ENCODE data around the gene WDR45B. TPM values are rescaled to one million over a fixed set of nuclear protein-coding genes. Genes with fewer than 3 reads are reported as not detected.

Gene WDR45B
- total and polyA plus RNA-seq, 4 donors: 83.8 to 120 (median 102) TPM

DNA sequence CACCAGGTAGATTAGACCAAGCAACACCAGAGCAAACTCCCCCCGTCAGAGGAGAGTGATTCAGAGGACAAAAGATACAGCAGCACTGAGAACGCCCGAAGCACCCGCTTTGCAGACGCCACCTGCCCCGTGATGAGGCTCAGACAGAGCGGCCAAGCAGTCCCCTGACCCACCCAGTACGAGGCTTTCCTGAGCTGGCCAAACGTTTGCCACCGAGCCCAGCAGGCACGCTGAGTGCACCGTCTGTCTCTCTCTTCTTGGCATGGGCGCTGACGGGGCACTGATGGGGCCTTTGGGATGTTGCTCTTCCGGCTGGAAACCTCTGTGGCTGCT lies 19.4 kb upstream of the WDR45B start:
- peak in 1 of 6 donors; percentile 30 for DNase-seq (ENCODE audit: low read depth in 4 of 6, low spot score in 6 of 6)
- Histone ChIP-seq H3K4me1 (ENCODE audit: control insufficient read depth, insufficient read depth, low read length) (peaks cover 25% of the 10 kb centered on the region), H3K27ac (ENCODE audit: low read depth, low read length) (no peak overlapping the region)

DNA sequence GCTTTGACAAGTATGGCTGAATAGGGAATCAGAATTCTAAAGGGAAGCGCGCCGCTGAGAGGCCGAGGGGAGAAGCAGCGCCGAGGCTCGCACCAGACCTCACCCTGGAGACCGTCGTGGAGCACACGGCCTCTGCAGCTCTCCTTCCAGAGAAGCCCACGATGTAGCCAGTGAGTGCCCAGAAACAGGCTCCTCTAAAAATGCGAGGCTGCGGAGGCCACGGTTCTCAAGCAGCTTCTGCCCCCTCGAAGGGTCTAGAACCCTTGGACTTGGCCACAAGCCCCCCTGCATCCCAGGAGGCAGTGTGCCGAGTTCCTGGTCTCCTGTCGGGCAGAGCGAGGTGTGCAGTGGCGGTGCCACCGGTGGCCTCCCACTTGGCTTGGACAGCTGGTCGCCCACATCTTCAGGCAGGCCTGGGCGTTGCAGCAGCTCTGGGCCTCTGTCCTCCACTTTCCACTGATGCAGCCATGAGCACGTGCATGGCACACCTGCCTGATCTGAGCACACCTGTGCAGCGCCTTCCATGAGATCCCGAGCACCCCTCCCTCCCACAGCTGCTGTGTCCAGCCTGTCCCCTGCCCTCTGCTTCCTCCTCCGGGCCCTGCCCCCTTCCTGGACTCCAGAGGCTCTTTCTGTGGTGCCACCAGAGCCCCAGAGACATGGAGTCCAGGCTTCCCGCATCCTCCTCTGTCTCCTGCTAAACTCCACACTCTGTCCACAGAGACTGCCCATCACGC lies 18.9 kb upstream of the WDR45B start:
- Histone ChIP-seq H3K36me3 (ENCODE audit: control insufficient read depth, insufficient read depth, low read length) (peaks cover 45% of the 10 kb centered on the region), H3K9me3 (ENCODE audit: control insufficient read depth, insufficient read depth, low read length) (no peaks in the 10 kb centered on the region), H3K27me3 (ENCODE audit: control insufficient read depth, insufficient read depth, low read length) (no peaks in the 10 kb centered on the region), H3K4me3 (ENCODE audit: low read depth, low read length) (no peak overlapping the region), H3K4me1 (ENCODE audit: control insufficient read depth, insufficient read depth, low read length) (peaks cover 25% of the 10 kb centered on the region), H3K27ac (ENCODE audit: low read depth, low read length) (no peak overlapping the region)
- DNase-seq (ENCODE audit: low read depth in 4 of 6, low spot score in 6 of 6): no peak
- WGBS (ENCODE audit: insufficient coverage): 87% methylated on average over 28 of the region's 28 CpGs

More for the DNA sequence above, 19.4 kb upstream of the WDR45B start:
- Histone ChIP-seq H3K9me3 (ENCODE audit: control insufficient read depth, insufficient read depth, low read length) (no peaks in the 10 kb centered on the region), H3K27me3 (ENCODE audit: control insufficient read depth, insufficient read depth, low read length) (no peaks in the 10 kb centered on the region), H3K4me3 (ENCODE audit: low read depth, low read length) (no peak overlapping the region), H3K36me3 (ENCODE audit: control insufficient read depth, insufficient read depth, low read length) (peaks cover 39% of the 10 kb centered on the region)
- WGBS (ENCODE audit: insufficient coverage): 77% methylated on average over 15 of the region's 15 CpGs

DNA sequence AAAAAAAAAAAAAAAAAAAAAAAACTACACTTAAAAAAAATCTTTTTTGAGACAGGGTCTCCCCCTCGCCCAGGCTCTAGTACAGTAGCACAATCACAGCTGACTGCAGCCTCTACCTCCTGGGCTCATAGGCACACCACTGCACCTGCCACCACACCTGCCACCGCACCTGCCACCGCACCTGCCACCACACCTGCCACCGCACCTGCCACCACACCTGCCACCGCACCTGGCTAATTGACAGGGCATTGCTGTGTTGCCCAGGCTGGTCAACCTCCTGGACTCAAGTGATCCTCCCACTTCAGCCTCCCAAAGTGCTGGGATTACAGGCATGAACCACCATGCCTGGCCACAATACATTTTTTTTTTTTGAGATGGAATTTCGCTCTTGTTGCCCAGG lies 17.6 kb upstream of the WDR45B start:
- 98% methylated on average over 6 of the region's 6 CpGs for WGBS (ENCODE audit: insufficient coverage)
- H3K9me3 ChIP-seq (ENCODE audit: control insufficient read depth, insufficient read depth, low read length): no peaks in the 10 kb centered on the region
- no peaks in the 10 kb centered on the region for H3K27me3 ChIP-seq (ENCODE audit: control insufficient read depth, insufficient read depth, low read length)
- H3K27ac ChIP-seq (ENCODE audit: low read depth, low read length): no peak overlapping the region
- peaks cover 57% of the 10 kb centered on the region for H3K36me3 ChIP-seq (ENCODE audit: control insufficient read depth, insufficient read depth, low read length)
- no peak for DNase-seq (ENCODE audit: low read depth in 4 of 6, low spot score in 6 of 6)
- peaks cover 25% of the 10 kb centered on the region for H3K4me1 ChIP-seq (ENCODE audit: control insufficient read depth, insufficient read depth, low read length)
- no peak overlapping the region for H3K4me3 ChIP-seq (ENCODE audit: low read depth, low read length)

DNA sequence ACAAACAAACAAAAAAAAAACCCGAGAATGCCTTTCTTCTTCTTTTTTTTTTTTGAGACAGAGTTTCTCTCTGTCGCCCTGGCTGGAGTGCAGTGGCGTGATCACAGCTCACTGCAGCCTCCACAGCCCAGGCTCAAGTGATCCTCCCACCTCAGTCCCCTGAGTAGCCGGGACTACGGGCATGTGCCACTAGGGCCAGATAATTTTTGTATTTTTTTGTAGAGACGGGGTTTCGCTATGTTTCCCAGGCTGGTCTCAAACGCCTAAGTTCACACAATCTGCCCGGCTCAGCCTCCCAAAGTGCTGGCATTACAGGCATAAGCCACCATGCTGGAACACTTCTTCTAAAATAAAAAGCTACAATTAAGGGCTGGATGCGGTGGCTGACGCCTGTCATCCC lies 17.0 kb upstream of the WDR45B start:
- Histone ChIP-seq H3K27me3 (ENCODE audit: control insufficient read depth, insufficient read depth, low read length) (no peaks in the 10 kb centered on the region), H3K4me1 (ENCODE audit: control insufficient read depth, insufficient read depth, low read length) (peaks cover 25% of the 10 kb centered on the region), H3K4me3 (ENCODE audit: low read depth, low read length) (no peak overlapping the region), H3K9me3 (ENCODE audit: control insufficient read depth, insufficient read depth, low read length) (no peaks in the 10 kb centered on the region), H3K36me3 (ENCODE audit: control insufficient read depth, insufficient read depth, low read length) (peaks cover 63% of the 10 kb centered on the region), H3K27ac (ENCODE audit: low read depth, low read length) (no peak overlapping the region)
- no peak for DNase-seq (ENCODE audit: low read depth in 4 of 6, low spot score in 6 of 6)
- 55% methylated on average over 3 of the region's 11 CpGs for WGBS (ENCODE audit: insufficient coverage)

DNA sequence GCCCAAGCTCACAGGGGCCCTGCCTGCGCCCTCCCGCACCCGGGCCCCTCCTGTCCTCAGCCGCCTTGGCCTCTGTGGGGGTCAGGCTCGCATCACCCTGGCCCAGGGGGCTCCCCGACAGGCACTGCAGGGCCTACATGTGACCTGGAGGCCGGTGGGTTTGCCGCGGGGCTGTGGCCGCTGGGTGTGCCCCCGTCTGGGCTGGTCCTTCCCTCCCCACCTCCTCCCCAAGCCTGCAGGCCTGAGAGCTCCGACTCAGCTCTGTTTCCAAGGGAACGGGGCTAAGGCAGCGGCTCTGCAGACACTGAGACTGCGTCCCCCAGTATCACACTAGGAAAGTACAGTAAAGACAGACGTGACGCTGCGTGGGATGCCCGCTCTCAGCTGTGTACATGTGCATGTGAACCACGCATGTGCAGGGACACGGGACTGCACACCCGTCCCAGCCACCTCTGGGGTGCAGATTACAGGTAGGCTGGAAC lies 16.5 kb upstream of the WDR45B start:
- Histone ChIP-seq H3K27me3 (ENCODE audit: control insufficient read depth, insufficient read depth, low read length) (no peaks in the 10 kb centered on the region), H3K27ac (ENCODE audit: low read depth, low read length) (no peak overlapping the region), H3K4me1 (ENCODE audit: control insufficient read depth, insufficient read depth, low read length) (peaks cover 25% of the 10 kb centered on the region), H3K4me3 (ENCODE audit: low read depth, low read length) (no peak overlapping the region), H3K36me3 (ENCODE audit: control insufficient read depth, insufficient read depth, low read length) (peaks cover 67% of the 10 kb centered on the region), H3K9me3 (ENCODE audit: control insufficient read depth, insufficient read depth, low read length) (no peaks in the 10 kb centered on the region)
- DNase-seq (ENCODE audit: low read depth in 4 of 6, low spot score in 6 of 6): peak in 2 of 6 donors; percentile 53 to 70
- 30% methylated on average over 22 of the region's 22 CpGs for WGBS (ENCODE audit: insufficient coverage)

DNA sequence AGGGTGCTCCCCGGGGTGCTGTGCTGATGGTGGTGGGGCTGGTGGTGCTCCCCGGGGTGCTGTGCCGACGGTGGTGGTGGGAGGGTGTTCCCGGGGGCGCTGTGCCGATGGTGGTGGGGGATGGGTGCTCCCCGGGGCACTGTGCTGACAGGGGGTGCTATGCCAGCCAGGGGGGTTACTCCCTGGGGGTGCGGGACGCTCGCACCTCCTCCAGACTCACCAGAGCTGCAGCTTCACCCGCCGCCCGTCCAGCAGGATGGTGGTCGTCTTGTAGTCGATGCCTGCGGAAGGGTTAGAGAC lies 16.0 kb upstream of the WDR45B start:
- DNase-seq (ENCODE audit: low read depth in 4 of 6, low spot score in 6 of 6): no peak
- 83% methylated on average over 9 of the region's 17 CpGs for WGBS (ENCODE audit: insufficient coverage)
- Histone ChIP-seq H3K36me3 (ENCODE audit: control insufficient read depth, insufficient read depth, low read length) (peaks cover 72% of the 10 kb centered on the region), H3K4me1 (ENCODE audit: control insufficient read depth, insufficient read depth, low read length) (peaks cover 25% of the 10 kb centered on the region), H3K4me3 (ENCODE audit: low read depth, low read length) (no peak overlapping the region), H3K9me3 (ENCODE audit: control insufficient read depth, insufficient read depth, low read length) (no peaks in the 10 kb centered on the region), H3K27me3 (ENCODE audit: control insufficient read depth, insufficient read depth, low read length) (no peaks in the 10 kb centered on the region), H3K27ac (ENCODE audit: low read depth, low read length) (no peak overlapping the region)

DNA sequence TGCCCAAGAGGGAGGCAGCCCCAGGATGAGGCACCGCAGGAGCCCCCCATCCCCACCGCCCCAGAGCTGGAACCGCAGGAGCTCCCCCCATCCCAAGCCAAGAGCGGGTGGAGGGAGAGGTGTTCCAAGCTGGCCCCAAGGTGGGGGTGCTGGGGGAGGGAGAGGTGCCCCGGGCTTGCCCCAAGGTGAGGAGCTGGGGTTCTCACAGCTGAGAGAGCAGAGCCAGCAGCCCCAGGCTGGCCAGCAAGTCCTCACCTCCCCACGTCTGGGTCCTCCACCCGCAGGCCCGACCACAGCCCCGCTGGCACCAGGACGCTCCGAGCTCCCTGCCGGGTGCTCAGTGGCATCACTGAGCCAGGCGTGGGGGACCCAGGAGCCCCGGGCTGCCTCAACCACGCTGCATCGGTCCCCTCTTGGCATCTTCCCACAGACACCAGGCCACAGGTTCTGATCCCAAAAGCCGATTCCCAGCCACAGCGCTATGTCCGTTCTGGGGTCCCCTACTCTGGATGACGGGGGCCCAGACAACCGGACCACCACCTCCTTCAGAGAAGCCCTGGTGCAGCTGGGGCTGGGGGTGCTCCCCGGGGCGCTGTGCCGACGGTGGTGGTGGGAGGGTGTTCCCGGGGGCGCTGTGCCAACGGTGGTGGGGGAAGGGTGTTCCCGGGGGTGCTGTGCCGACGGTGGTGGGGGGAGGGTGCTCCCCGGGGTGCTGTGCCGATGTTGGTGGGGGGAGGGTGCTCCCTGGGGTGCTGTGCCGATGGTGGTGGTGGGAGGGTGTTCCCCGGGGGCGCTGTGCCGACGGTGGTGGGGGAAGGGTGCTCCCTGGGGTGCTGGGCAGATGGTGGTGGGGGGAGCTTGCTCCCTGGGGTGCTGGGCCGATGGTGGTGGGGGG lies 15.4 kb upstream of the WDR45B start:
- DNase-seq (ENCODE audit: low read depth in 4 of 6, low spot score in 6 of 6): no peak
- Histone ChIP-seq H3K4me1 (ENCODE audit: control insufficient read depth, insufficient read depth, low read length) (peaks cover 22% of the 10 kb centered on the region), H3K9me3 (ENCODE audit: control insufficient read depth, insufficient read depth, low read length) (no peaks in the 10 kb centered on the region), H3K36me3 (ENCODE audit: control insufficient read depth, insufficient read depth, low read length) (peaks cover 77% of the 10 kb centered on the region), H3K27ac (ENCODE audit: low read depth, low read length) (no peak overlapping the region), H3K4me3 (ENCODE audit: low read depth, low read length) (no peak overlapping the region), H3K27me3 (ENCODE audit: control insufficient read depth, insufficient read depth, low read length) (no peaks in the 10 kb centered on the region)
- WGBS (ENCODE audit: insufficient coverage): 92% methylated on average over 24 of the region's 39 CpGs

DNA sequence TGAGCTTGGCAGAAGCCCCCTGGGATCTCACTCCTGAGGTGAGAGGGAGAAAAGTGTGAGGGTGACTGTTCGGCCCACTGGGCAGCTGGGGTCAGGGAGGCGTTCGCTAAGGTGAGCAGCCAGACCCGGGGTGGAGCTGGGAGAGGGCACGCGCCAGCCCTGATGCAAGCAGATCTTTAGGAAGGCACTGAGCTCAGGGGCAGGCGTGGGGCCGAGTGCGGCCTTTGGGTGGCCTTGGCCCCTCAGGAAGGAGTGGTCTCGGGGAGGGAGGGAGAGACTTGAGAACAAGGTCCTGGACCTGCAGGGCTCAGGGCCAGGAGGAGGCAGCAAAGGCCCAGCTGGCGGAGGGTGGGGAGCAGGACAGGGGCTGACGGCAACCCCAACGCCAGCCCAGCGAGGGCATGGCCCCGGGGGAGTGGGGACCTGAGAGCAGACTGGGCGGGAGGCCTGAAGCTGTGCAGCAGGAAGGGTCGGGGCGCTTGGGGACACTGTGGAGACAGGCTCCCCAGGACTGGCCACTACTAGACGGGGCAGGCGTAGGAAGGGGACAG lies 14.5 kb upstream of the WDR45B start:
- no peak overlapping the region for H3K27ac ChIP-seq (ENCODE audit: low read depth, low read length)
- H3K27me3 ChIP-seq (ENCODE audit: control insufficient read depth, insufficient read depth, low read length): no peaks in the 10 kb centered on the region
- peaks cover 80% of the 10 kb centered on the region for H3K36me3 ChIP-seq (ENCODE audit: control insufficient read depth, insufficient read depth, low read length)
- DNase-seq (ENCODE audit: low read depth in 4 of 6, low spot score in 6 of 6): no peak
- H3K4me3 ChIP-seq (ENCODE audit: low read depth, low read length): no peak overlapping the region
- no peaks in the 10 kb centered on the region for H3K9me3 ChIP-seq (ENCODE audit: control insufficient read depth, insufficient read depth, low read length)
- peaks cover 14% of the 10 kb centered on the region for H3K4me1 ChIP-seq (ENCODE audit: control insufficient read depth, insufficient read depth, low read length)
- WGBS (ENCODE audit: insufficient coverage): 83% methylated on average over 20 of the region's 20 CpGs

DNA sequence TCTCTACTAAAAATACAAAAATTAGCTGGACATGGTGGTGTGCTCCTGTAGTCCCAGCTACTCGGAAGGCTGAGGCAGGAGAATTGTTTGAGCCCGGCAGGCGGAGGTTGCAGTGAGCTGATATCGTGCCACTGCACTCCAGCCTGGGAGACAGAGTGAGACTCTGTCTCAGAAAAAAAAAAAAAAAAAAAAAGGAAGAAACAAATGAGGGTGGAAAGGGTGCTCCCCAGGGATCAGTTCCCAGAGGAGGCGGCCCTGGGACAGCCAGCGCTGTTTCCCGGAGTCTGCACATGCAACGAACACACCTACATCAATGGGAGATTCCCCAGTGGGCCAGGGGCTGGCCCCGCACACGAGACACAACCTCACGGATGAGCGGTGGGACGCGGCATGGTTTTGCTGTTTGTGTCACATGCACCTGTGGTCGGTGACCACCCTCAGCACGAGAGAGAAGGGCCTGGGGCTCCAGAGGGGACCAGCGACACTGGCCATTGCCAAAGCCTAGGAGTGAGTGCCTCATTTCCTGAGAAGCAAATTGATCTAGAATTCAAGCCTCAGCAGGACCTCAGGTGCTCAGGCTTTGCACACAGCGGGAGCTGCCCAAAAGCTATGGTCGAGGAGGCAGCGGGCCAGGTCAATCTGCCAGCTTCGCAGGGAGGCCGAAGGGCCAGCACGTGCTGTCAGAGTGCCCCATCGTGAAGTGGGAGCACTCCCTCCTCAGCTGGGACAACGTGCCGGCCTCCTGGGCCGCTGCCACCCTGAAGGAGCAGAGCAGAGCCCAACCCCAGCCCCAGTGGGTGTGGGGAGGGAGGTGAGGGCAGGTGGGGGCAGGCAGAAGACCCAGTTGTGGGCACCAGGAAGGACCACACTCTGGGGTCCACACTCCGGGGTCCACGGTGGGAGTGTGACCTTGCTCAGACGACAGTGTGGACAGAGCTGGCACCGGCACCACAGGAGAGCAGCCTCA lies 13.8 kb upstream of the WDR45B start:
- Histone ChIP-seq H3K27ac (ENCODE audit: low read depth, low read length) (no peak overlapping the region), H3K9me3 (ENCODE audit: control insufficient read depth, insufficient read depth, low read length) (no peaks in the 10 kb centered on the region), H3K4me1 (ENCODE audit: control insufficient read depth, insufficient read depth, low read length) (peaks cover 14% of the 10 kb centered on the region), H3K27me3 (ENCODE audit: control insufficient read depth, insufficient read depth, low read length) (no peaks in the 10 kb centered on the region), H3K36me3 (ENCODE audit: control insufficient read depth, insufficient read depth, low read length) (peaks cover 77% of the 10 kb centered on the region), H3K4me3 (ENCODE audit: low read depth, low read length) (no peak overlapping the region)
- no peak for DNase-seq (ENCODE audit: low read depth in 4 of 6, low spot score in 6 of 6)
- 80% methylated on average over 31 of the region's 31 CpGs for WGBS (ENCODE audit: insufficient coverage)

Measured in spinal cord (tissue), 10 donors.